Pulmonary artery endothelial cell (primary cell): ENCODE results near the gene BICDL1. TPM values are rescaled to one million over a fixed set of nuclear protein-coding genes. Genes with fewer than 3 reads are reported as not detected.
"Not testable (repeated sequence)": the region's sequence is repeated elsewhere in the genome, so short reads cannot be mapped to it uniquely, and the experiment has no call there.

Source experiments
- DNase-seq: peaks from one replicate; pipeline ENCODE4 v3.0.0-alpha.2; 2011; ENCODE audit warnings: low read depth, low spot score
- total RNA-seq: library from RNA; depleted of rRNA; stranded (reverse); fragments of >200 nt; gene quantifications from 2 replicates; pipeline ENCODE4 v1.2.3, GENCODE V29; 2014

The BICDL1 gene
- total RNA-seq, 1 donor from 2014 or later: 0.07 TPM

DNA sequence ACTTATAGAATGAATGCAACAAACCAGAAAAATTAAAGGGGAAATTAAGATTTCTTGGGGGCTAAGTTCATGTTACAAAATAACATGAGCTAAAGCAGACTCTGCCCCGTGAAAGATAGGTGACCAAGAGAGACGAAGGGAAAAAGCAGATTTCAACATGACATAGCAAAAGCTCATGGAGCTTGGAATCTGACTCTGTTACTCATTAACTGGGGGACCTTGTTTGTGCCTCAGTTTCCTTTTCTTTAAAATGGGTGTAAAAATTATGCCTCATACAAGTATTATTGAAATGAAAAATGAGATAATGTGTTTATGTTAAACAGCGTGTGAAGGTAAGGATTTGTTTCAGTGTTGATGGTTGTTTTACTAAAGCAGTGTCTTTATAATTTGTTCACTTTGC lies 11.5 kb downstream of the BICDL1 start:
- no peak for DNase-seq

- no peak for DNase-seq
Measured at GRCh38 chr12:120006258-120006975, 17.4 kb downstream of the BICDL1 start.

GRCh38 chr12:120007272-120007671 lies 18.2 kb downstream of the BICDL1 start:
- no peak for DNase-seq

- no peak for DNase-seq
Measured at GRCh38 chr12:120010661-120011230, 21.7 kb downstream of the BICDL1 start.

DNA sequence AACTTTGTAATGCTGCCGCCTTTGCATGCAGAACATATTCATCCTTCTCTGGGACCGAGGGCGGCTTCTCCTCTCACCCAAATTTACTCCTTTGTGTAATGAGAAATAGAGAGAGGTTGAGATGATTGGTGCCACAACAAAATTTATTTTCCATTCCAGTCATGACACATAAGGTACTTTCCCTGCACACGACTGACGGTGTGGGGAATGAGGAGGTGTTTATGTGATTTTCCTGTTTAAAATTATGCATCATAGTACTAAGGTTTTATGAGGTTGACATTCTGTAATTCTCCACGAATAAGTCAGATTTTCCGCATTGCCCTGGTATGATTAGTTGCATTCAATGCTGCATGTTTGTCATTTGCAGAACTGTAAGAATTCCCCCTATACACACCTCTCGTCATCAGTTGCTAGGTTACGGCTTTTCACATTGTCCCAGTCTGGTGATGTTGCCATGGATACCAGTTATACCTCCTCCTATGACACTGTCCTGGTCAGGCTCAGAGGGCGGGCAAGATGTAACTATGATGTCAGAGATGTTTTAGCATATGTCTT lies 23.1 kb downstream of the BICDL1 start:
- no peak for DNase-seq

DNA sequence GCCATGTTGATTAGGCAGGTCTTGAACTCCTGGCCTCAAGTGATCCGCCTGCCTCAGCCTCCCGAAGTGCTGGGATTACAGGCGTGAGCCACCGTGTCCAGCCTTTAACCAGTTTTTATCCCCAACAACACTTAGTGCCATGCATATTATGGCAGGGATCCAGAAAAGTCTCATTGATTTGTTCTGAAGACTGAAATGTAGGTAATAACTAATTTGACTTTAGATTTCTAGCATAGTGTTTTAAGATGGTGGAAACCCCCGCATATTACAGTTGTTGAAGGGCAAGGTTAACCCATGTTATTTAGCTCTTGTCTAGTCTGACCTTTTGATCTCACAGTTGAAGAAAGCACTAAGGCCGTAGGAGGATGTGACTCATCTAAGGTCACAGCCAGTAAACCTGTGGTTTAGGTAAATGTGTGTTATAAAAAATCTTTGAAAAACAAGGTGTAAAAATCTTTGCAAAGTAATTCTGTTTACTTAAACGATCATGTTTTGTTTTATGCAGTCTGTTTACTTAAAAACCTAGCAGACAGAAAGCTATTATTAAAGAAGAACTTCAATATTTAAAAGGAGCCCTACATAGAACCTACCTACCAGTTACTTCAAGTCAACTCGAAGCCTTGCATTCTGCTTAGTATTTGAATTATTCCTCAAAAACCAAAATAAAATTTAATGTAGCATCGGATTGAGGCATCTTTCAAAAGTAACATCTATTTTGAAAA lies 24.8 kb downstream of the BICDL1 start:
- DNase-seq: no peak

- DNase-seq: not testable (repeated sequence)
Measured at GRCh38 chr12:120014381-120014735, 25.3 kb downstream of the BICDL1 start.

DNA sequence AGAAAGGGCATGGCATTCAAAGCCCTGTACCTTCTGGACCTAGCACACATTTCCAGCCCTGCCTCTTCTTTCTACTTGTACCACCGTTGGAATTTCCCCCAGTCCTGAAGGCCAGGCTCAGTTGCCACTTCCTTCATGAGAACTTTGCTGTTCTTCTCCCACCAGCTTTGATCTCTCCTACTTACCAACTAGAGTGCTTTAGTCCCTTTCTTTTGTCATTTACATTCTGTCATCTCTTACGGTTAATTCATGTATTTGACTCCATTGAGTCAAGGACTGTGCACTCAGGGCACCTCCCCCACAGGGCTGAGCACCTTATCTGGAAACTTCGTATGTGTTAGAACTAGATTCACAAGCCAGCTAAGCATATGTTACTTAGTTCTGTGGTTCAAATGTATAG lies 26.3 kb downstream of the BICDL1 start:
- no peak for DNase-seq

GRCh38 chr12:120016199-120016598 lies 27.2 kb downstream of the BICDL1 start:
- DNase-seq: not testable (repeated sequence)

GRCh38 chr12:120019197-120019596 lies 30.2 kb downstream of the BICDL1 start:
- DNase-seq: no peak

DNA sequence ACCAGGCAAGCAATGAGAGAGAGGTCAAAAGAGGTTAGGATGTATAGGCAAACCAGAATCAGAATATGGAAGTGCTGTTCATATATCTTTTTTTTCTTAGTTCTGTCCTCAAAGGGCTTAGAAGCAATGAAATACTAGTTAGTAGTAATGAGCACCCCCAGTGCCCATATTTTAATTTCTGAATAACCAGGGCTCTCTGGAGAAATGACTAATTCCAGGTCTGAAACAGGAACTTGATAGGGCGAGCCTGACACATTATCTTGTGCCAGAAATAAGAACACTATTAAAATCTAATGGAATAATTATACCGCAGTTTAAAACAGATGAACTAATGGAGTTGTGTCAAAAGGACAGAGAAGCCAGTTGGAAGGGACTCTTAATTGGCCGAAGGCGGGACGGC lies 30.9 kb downstream of the BICDL1 start:
- DNase-seq: no peak

- no peak for DNase-seq
Measured at GRCh38 chr12:120024193-120024592, 35.2 kb downstream of the BICDL1 start.

- DNase-seq: no peak
Measured at GRCh38 chr12:120025640-120026039, 36.6 kb downstream of the BICDL1 start.

DNA sequence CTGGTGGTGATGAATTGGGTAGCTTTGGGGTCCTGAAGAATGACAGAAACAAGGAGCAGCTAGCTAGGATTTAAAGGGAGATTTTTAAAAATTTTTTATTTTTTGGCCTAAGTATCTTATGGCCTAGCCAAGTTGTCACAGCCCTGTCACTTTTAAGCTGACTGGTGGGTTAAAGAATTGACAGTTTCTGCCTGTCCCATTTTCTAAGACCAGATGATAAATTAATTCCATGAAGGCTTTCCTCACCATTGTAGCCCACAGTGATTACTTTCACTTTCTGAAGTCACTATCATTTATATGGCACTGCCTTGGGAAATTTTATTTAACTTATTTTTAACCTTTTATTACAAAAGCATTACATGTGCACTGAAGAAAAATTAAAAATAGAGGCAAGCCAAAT lies 43.2 kb downstream of the BICDL1 start:
- DNase-seq: no peak

GRCh38 chr12:120037851-120038250 lies 48.8 kb downstream of the BICDL1 start:
- no peak for DNase-seq

GRCh38 chr12:120039711-120040110 lies 50.7 kb downstream of the BICDL1 start:
- DNase-seq: no peak

DNA sequence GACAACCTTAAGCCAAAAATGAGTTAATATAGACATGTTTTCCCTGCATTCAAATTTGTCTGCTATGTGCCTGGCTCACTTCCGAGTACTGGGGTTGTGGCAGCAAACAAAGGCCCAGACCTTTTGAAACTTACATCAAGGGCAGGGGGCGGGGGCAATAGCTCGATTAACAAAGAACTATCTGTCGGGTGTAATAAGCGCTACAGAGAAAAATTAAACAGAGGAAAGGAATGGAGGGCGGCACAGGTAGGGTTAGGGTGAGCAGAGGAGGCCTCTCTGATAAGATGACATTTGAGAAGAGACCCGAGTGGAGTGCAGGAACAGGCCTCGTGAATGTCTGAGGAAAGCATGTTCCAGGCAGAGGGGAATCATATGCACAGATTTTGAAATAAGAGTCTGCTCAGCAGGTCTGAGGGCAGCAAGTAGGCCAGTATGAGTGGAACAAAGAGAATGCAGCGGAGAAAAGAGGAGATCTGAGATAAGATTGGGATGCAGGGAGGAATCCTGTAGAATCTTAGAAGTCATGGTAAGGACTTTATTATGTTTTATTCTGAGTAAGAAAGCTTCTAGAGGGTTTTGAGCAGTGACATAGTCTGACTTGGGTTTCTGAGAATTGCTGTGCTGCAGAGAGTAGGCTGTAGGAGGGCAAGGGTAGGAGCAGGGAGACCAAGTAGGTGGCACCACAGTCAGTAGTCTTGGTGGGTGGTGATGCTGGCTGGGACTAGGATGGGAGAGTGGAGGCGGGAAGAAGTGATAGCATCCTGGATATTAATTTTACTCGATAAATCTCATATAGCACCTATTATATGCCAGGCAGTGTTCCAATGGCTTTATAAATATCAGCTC lies 52.6 kb downstream of the BICDL1 start:
- DNase-seq: no peak

DNA sequence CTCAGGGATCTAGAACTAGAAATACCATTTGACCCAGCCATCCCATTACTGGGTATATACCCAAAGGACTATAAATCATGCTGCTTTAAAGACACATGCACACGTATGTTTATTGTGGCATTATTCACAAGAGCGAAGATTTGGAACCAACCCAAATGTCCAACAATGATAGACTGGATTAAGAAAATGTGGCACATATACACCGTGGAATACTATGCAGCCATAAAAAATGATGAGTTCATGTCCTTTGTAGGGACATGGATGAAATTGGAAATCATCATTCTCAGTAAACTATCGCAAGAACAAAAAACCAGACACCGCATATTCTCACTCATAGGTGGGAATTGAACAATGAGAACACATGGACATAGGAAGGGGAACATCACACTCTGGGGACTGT lies 56.3 kb downstream of the BICDL1 start:
- DNase-seq: not testable (repeated sequence)

DNA sequence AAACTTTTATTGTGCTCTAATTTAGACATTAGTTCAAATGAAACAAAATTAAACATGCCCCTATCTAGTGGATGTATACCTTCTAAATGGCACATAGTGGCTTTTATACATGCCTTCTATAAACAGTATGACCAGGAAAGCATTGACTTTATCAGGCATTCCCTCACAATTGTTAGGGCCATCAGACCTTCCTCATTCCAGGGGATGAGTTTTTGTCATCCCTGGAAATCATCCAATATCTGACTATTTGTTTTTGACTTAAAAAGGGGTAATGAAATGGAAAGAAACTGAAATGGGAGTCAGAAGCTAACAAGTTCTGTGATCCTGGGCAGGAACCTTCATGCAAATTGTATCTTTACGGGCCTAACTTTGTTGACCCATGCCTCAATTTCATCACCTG lies 58.0 kb downstream of the BICDL1 start:
- no peak for DNase-seq

GRCh38 chr12:120048263-120048662 lies 59.2 kb downstream of the BICDL1 start:
- no peak for DNase-seq

DNA sequence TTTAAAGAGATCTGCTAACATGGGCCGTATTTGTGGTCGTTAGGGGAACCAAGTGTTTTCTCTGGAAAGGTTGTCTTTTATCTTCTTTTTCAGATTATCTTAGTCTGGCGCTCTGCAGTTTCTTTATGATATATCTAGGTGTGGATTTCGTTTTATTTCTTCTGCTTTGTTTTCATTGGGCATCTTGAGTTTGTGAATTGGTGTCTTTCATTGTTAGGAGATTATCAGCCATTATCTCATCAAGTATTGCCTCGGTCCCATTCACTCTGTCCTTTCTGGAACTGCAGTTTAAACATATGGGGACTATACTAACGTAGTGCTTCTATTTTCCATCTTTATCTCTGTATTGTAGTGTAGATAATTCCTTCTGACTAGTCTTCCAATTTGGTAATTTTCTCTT lies 60.4 kb downstream of the BICDL1 start:
- DNase-seq: no peak

- no peak for DNase-seq
Measured at GRCh38 chr12:120051535-120051934, 62.5 kb downstream of the BICDL1 start.
